Activated CD8-positive, alpha-beta memory T cell treated with anti-CD3 and anti-CD28 coated beads, Interleukin-2, amount 50 U/mL, for 48 hours (primary cell): ENCODE results near the gene SPSB4.
"Not testable (repeated sequence)": the region's sequence is repeated elsewhere in the genome, so short reads cannot be mapped to it uniquely, and the experiment has no call there.

Experiments used
- DNase-seq: peaks from one replicate; pipeline ENCODE4 v3.0.0-alpha.2; 2020

Gene SPSB4

GRCh38 chr3:141096164-141096563 lies 45.0 kb downstream of the SPSB4 start:
- no peak for DNase-seq

GRCh38 chr3:141096981-141097380 lies 45.8 kb downstream of the SPSB4 start:
- DNase-seq: no peak

GRCh38 chr3:141100112-141100511 lies 49.0 kb downstream of the SPSB4 start:
- DNase-seq: no peak

GRCh38 chr3:141100531-141101320 lies 49.6 kb downstream of the SPSB4 start:
- DNase-seq: no peak

GRCh38 chr3:141102372-141102771 lies 51.2 kb downstream of the SPSB4 start:
- no peak for DNase-seq

- no peak for DNase-seq
These were observed 51.9 kb downstream of the SPSB4 start for GRCh38 chr3:141103067-141103466.

- DNase-seq: no peak
These were observed 52.4 kb downstream of the SPSB4 start for GRCh38 chr3:141103503-141103902.

GRCh38 chr3:141104151-141104821 lies 53.1 kb downstream of the SPSB4 start:
- DNase-seq: no peak

DNA sequence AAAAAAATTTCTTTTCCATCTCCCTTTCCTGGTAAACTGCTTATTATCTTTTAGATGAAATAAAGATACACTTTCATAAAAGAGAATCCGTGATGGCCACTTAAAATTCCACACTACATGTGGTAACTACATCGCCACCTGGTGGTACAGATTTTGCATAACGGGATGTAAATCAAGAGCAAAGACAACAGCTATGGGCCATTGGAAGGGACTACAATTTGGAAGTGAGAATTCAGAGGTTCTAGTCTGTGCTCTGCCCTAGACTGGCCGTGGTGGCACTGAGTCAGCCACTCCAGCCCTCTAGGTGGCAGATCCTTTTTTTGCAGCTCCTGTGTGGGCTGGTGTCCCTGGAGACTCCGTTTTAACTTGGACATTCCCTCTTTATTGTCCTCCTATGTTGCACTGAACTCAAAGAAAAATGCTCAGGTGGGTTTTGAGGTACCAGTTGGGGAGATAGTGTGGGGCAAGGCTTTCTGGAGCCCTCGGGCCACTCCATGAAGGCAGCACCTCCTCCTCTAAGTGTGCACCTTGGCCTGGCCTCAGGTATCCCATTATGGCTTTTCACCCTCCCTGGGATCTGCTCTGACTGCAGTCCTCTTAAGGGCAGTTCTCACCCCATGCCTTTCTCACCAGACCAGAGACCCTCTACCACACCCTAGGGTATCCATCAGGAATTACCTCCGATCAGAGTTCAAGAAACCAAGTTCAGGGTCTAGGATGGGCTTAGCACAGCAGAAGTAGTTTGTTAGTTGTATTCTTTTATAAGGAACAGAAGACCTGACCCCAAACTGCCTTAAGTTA lies 54.9 kb downstream of the SPSB4 start:
- peak; percentile 67 for DNase-seq

DNA sequence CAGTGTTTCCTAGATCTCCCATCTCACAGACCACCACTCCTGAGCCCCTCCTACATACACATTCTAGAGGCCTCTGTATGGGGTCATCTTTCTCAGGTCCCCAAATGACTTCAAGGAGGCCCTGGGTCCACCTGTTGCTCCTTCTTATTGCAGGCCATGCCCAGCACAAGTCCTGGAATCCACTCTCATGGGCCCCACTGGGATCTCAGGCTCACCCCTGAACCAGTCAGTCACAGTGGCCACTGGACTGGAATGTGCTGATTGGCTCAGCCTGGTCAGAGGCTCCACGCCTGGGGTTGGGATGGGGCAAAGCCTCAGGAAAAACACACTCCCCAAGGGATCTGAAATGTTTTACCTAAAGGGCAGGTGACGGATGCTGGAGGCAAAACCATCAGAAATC lies 55.7 kb downstream of the SPSB4 start:
- no peak for DNase-seq

GRCh38 chr3:141108039-141108438 lies 56.9 kb downstream of the SPSB4 start:
- DNase-seq: peak; percentile 28

GRCh38 chr3:141109751-141110150 lies 58.6 kb downstream of the SPSB4 start:
- no peak for DNase-seq

GRCh38 chr3:141110322-141110721 lies 59.2 kb downstream of the SPSB4 start:
- DNase-seq: no peak

DNA sequence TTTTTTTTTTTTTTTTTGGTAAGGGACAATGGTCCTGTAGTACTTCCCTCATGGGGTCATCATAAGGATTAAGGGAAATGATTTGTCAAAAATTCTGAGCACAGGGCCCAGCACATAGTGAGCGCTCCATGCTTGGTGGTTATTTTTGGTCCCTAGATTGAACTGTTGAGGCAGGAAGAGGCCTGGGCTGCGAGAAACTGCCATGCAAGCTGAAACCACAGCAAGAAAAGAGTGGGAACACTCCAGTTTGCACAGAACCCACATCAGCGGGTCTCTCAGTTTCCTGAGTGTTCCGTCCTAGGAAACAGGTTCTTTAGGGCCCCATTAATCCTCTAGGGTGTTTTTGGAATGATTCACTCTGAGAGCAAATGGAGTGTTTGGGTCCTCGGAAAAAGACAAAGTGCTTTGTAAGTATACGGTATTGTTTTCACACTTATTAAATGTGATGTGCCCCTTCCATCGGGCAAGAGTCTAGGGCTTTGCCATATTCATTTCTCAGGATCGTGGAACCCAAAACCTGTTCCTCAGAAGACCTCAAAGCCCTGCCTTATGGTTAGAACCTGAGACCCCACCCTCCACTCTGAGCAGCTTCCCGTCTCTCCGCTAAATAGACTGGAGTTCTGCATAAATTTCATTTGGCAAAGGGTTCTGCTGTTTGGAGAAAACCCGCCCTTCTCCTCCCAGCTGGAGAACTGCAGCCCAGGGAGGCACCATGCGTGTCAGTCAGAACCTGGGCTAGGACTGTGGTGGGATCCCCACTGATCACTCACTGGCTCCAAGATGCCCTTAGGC lies 60.4 kb downstream of the SPSB4 start:
- DNase-seq: no peak

- no peak for DNase-seq
These were observed 61.6 kb downstream of the SPSB4 start for GRCh38 chr3:141112686-141113297.

DNA sequence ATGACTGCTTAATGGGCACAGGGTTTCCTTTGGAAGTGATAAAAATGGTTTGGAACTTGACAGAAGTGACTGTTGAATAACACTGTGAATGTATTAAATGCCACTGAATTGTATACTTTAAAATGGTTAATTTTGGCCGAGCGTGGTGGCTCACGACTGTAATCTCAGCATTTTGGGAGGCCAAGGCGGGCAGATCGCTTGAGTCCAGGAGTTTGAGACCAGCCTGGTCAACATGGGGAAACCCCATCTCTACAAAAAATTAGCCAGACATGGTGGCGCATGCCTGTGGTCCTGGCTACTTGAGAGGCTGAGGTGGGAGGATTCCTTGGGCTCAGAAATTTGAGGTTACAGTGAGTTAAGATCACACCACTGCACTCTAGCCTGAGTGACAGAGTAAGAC lies 62.5 kb downstream of the SPSB4 start:
- not testable (repeated sequence) for DNase-seq

- DNase-seq: no peak
These were observed 63.1 kb downstream of the SPSB4 start for GRCh38 chr3:141114179-141114745.

DNA sequence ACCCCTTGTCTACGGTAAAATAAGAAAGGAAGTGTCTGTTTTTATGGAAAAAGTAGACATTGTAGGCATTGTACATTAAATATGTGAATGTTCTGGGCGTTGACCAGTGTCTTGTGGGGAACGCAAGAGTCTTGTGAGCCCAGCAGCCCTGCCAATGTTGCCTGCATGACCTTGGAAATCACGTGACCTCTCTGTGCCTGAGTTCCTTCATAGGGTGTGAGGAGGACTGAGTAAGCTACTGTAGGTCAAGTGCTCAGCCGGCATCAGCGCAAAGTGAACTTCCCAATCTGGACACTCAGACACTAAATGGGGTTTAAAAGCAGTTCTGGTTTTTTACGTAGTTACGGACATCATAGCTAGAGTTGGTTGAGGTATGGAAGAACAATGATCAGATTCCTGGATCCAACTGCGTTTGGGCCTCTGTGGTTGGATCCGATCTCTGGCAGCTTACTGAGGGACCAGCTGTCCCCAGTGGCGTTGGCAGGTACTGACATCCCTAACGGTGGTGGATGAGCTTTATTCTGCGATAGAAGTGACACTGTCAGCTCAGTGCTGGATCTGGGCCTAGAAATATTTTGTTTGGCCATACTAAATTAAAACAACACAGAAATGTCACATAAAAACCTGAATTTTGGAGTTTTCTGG lies 63.8 kb downstream of the SPSB4 start:
- no peak for DNase-seq

DNA sequence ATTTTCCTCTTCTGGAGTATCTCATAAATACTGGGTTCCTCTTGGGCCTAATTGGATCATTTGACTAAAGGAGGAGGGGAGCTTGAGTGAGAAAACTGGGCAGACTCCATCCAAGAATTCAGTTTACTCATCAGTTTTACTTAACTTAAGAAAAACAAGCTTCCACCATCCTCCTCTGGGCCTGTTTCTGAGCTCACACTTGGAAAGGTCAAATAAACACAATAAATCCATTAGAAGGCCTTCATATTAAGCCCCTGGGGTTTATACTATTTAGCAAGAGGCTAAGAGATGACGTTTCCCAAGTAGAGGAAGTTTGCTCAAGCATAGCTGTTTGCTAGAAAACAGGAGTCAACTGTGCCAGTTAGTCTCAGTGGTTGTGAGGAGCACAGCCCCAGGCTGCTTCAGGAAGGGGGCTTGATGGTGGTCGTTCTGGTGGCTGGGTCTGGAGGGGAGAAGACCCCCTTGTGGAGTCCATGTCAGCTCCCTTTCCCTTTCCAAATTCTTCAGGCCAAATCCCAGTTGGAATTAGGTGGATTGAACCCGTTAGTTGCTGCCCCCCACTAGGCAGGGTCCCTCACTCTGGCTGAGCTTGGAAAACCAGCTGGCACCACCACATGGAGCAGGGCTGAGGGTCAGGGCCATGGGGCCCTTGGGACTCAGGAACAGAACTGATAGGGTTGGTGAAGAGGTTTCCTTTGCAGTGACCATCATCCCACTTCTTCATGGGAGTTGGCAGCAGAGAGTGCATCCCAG lies 64.8 kb downstream of the SPSB4 start:
- no peak for DNase-seq

- DNase-seq: no peak
These were observed 65.6 kb downstream of the SPSB4 start for GRCh38 chr3:141116721-141117120.

- not testable (repeated sequence) for DNase-seq
These were observed 66.8 kb downstream of the SPSB4 start for GRCh38 chr3:141117982-141118381.
